Measurements from ENCODE around the gene TBPL2.
"Not testable (repeated sequence)": the region's sequence is repeated elsewhere in the genome, so short reads cannot be mapped to it uniquely, and the experiment has no call there.

The TBPL2 gene

DNA sequence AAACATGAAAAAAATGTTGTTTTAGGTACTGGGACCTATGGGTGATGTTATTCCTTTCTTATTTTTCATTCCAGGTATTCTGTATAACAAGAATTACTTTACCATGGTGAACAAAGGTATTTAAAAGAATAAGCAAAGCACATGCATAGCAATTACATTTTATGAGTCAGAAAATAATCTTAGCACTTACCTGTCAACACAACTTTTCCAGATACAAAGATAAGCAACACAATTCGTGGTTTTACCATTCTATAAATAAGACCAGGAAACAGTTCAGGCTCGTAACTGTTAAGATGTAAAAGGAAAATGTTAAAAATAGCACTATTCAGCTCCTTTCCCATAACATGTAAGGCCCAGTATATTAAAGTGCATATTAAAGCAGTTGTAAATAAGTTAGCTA lies 16.4 kb downstream of the TBPL2 start:
- no peaks in the 10 kb centered on the region for H3K9me3 ChIP-seq (ENCODE audit: control insufficient read depth, insufficient read depth, low read depth, low read length)
- H3K4me3 ChIP-seq (ENCODE audit: low read depth, low read length) = no peak overlapping the region
- TF ChIP-seq EGR2 (tag by site-specific recombination; IDR thresholded peaks at IDR 0.05; ENCODE audit: low read depth) (no peak), GFI1B (tag by site-specific recombination; IDR thresholded peaks at IDR 0.05) (no peak), ZNF423 (tag by site-specific recombination; IDR thresholded peaks at IDR 0.05) (no peak), BCL11B (tag by site-specific recombination; IDR thresholded peaks at IDR 0.05; ENCODE audit: low read depth) (no peak), GLI4 (tag by site-specific recombination; IDR thresholded peaks at IDR 0.05) (no peak)
- TF ChIP-seq, protein P1, sequence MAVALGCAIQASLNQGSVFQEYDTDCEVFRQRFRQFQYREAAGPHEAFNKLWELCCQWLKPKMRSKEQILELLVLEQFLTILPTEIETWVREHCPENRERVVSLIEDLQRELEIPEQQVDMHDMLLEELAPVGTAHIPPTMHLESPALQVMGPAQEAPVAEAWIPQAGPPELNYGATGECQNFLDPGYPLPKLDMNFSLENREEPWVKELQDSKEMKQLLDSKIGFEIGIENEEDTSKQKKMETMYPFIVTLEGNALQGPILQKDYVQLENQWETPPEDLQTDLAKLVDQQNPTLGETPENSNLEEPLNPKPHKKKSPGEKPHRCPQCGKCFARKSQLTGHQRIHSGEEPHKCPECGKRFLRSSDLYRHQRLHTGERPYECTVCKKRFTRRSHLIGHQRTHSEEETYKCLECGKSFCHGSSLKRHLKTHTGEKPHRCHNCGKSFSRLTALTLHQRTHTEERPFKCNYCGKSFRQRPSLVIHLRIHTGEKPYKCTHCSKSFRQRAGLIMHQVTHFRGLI (tag by site-specific recombination; IDR thresholded peaks at IDR 0.05) = no peak
- POLR2A ChIA-PET = no interaction called here
- peaks cover 9% of the 10 kb centered on the region; the same call in 1 of the 2 replicates for H3K4me1 ChIP-seq (ENCODE audit: control insufficient read depth, insufficient read depth, low read length)
- H3K27ac ChIP-seq (ENCODE audit: extremely low read depth, low read depth, low read length) = no peak overlapping the region
- no peaks in the 10 kb centered on the region for H3K36me3 ChIP-seq (ENCODE audit: control insufficient read depth in 2 of 2, insufficient read depth in 1 of 2, low read length in 2 of 2)
- CTCF ChIA-PET = interaction anchor here (1.0 to 6.7 kb wide), 3 partner anchors 8 to 211 kb away, joined by 3 to 50 read pairs (median 5); no protein-coding TSS in a partner anchor

DNA sequence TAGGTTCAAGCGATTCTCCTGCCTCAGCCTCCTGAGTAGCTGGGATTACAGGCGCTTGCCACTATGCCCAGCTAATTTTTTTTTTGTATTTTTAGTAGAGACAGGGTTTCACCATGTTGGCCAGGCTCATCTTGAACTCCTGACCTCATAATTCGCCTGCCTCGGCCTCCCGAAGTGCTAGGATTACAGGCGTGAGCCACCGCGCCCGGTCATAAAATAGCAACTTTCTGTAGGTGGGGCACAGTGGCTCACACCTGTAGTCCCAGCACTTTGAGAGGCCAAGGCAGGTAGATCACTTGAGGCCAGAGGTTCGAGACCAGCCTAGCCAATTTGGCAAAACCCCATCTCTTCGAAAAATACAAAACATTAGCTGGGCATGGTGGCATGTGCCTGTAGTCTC lies 18.1 kb downstream of the TBPL2 start:
- H3K36me3 ChIP-seq (ENCODE audit: control insufficient read depth in 2 of 2, insufficient read depth in 1 of 2, low read length in 2 of 2); H3K27ac ChIP-seq (ENCODE audit: extremely low read depth, low read depth, low read length); POLR2A ChIA-PET; H3K9me3 ChIP-seq (ENCODE audit: control insufficient read depth, insufficient read depth, low read depth, low read length); H3K4me3 ChIP-seq (ENCODE audit: low read depth, low read length); H3K4me1 ChIP-seq (ENCODE audit: control insufficient read depth, insufficient read depth, low read length): not testable (repeated sequence)
- CTCF ChIA-PET = interaction anchor here (0.6 kb wide), 1 partner anchor 19 kb away, joined by 3 read pairs; no protein-coding TSS in a partner anchor

DNA sequence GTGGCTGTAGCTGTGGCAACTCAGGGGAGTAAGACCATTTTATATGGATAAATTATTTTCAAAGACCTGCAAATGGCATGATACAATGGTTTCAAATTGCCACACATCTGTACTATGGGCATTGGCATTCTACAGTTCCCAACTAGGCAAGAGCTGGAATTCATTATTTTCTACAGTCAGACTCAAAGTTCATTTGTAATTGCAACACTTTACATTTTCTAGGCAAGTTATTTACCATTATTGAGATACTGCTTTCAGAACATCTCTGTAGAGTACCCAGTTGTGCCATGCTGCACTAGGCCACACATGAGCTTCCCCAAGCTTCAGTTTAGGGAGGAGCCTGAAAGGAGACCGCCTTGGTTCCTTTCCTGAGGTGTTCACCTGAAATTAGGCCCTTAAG lies 20.8 kb downstream of the TBPL2 start:
- H3K9me3 ChIP-seq (ENCODE audit: control insufficient read depth, insufficient read depth, low read depth, low read length) = no peaks in the 10 kb centered on the region
- no peaks in the 10 kb centered on the region for H3K36me3 ChIP-seq (ENCODE audit: control insufficient read depth in 2 of 2, insufficient read depth in 1 of 2, low read length in 2 of 2)
- ChIA-PET CTCF (interaction anchor here (0.6 to 3.3 kb wide), 5 partner anchors 18 to 1067 kb away, joined by 3 to 13 read pairs (median 3); no protein-coding TSS in a partner anchor), POLR2A (no interaction called here)
- no peak overlapping the region for H3K27ac ChIP-seq (ENCODE audit: extremely low read depth, low read depth, low read length)
- peaks cover 8% of the 10 kb centered on the region; the same call in 1 of the 2 replicates for H3K4me1 ChIP-seq (ENCODE audit: control insufficient read depth, insufficient read depth, low read length)
- TF ChIP-seq, protein P2, sequence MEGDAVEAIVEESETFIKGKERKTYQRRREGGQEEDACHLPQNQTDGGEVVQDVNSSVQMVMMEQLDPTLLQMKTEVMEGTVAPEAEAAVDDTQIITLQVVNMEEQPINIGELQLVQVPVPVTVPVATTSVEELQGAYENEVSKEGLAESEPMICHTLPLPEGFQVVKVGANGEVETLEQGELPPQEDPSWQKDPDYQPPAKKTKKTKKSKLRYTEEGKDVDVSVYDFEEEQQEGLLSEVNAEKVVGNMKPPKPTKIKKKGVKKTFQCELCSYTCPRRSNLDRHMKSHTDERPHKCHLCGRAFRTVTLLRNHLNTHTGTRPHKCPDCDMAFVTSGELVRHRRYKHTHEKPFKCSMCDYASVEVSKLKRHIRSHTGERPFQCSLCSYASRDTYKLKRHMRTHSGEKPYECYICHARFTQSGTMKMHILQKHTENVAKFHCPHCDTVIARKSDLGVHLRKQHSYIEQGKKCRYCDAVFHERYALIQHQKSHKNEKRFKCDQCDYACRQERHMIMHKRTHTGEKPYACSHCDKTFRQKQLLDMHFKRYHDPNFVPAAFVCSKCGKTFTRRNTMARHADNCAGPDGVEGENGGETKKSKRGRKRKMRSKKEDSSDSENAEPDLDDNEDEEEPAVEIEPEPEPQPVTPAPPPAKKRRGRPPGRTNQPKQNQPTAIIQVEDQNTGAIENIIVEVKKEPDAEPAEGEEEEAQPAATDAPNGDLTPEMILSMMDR (tag by site-specific recombination; IDR thresholded peaks at IDR 0.05) = no peak
- TF ChIP-seq, protein P3, sequence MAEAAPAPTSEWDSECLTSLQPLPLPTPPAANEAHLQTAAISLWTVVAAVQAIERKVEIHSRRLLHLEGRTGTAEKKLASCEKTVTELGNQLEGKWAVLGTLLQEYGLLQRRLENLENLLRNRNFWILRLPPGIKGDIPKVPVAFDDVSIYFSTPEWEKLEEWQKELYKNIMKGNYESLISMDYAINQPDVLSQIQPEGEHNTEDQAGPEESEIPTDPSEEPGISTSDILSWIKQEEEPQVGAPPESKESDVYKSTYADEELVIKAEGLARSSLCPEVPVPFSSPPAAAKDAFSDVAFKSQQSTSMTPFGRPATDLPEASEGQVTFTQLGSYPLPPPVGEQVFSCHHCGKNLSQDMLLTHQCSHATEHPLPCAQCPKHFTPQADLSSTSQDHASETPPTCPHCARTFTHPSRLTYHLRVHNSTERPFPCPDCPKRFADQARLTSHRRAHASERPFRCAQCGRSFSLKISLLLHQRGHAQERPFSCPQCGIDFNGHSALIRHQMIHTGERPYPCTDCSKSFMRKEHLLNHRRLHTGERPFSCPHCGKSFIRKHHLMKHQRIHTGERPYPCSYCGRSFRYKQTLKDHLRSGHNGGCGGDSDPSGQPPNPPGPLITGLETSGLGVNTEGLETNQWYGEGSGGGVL (tag by site-specific recombination; IDR thresholded peaks at IDR 0.05) = no peak
- no peak for TF ChIP-seq ZNF132 (tag by site-specific recombination; IDR thresholded peaks at IDR 0.05; ENCODE audit: borderline replicate concordance)
- TF ChIP-seq, protein P4, sequence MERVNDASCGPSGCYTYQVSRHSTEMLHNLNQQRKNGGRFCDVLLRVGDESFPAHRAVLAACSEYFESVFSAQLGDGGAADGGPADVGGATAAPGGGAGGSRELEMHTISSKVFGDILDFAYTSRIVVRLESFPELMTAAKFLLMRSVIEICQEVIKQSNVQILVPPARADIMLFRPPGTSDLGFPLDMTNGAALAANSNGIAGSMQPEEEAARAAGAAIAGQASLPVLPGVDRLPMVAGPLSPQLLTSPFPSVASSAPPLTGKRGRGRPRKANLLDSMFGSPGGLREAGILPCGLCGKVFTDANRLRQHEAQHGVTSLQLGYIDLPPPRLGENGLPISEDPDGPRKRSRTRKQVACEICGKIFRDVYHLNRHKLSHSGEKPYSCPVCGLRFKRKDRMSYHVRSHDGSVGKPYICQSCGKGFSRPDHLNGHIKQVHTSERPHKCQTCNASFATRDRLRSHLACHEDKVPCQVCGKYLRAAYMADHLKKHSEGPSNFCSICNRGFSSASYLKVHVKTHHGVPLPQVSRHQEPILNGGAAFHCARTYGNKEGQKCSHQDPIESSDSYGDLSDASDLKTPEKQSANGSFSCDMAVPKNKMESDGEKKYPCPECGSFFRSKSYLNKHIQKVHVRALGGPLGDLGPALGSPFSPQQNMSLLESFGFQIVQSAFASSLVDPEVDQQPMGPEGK (tag by site-specific recombination; IDR thresholded peaks at IDR 0.05) = no peak
- no peak for TF ChIP-seq REPIN1 (tag by site-specific recombination; IDR thresholded peaks at IDR 0.05; ENCODE audit: low read depth)
- TF ChIP-seq, protein P5, sequence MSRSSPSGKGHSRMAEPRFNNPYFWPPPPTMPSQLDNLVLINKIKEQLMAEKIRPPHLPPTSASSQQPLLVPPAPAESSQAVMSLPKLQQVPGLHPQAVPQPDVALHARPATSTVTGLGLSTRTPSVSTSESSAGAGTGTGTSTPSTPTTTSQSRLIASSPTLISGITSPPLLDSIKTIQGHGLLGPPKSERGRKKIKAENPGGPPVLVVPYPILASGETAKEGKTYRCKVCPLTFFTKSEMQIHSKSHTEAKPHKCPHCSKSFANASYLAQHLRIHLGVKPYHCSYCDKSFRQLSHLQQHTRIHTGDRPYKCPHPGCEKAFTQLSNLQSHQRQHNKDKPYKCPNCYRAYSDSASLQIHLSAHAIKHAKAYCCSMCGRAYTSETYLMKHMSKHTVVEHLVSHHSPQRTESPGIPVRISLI (tag by site-specific recombination; IDR thresholded peaks at IDR 0.05) = no peak
- no peak overlapping the region for H3K4me3 ChIP-seq (ENCODE audit: low read depth, low read length)
